OCI-LY1 (cell line): ENCODE results near the gene TPCN1.

Source experiments
- EZH2 ChIP-seq: fragments of 200-600 bp; sonication (generic), shearing (Covaris generic); IDR thresholded peaks from 2 replicates; pipeline ENCODE4 v1.8.0; 2017; ENCODE audit warnings: borderline replicate concordance, mixed run types, mild to moderate bottlenecking, antibody characterized with exemption, low read length, moderate library complexity, mixed read lengths
- TF ChIP-seq, protein P1 (sequence below): fragments of 200-600 bp; sonication (generic), shearing (Covaris generic); IDR thresholded peaks from 2 replicates; pipeline ENCODE4 v1.5.1; 2017; ENCODE audit warnings: mild to moderate bottlenecking, antibody characterized with exemption, low read length, moderate library complexity, mixed read lengths

DNA sequence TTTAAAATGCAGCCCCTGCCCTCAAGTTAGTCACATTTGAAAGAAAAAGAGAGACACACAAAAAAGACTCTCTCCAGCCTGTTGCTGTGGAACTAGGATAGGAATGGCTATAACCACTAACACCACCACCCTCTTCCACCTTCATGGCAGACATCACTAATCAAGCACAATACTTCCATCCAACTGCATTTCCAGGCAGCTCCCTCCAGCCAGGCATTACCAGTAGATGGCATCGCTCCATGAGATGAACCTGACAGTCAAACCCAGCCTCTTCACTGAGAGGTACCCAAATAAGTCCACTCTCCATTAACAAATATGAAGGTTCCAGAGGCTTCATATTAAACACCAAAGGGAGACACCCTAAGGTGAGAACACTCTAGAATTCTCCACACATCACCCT is 89.2 kb downstream of the TPCN1 start:
- TF ChIP-seq, protein P1, sequence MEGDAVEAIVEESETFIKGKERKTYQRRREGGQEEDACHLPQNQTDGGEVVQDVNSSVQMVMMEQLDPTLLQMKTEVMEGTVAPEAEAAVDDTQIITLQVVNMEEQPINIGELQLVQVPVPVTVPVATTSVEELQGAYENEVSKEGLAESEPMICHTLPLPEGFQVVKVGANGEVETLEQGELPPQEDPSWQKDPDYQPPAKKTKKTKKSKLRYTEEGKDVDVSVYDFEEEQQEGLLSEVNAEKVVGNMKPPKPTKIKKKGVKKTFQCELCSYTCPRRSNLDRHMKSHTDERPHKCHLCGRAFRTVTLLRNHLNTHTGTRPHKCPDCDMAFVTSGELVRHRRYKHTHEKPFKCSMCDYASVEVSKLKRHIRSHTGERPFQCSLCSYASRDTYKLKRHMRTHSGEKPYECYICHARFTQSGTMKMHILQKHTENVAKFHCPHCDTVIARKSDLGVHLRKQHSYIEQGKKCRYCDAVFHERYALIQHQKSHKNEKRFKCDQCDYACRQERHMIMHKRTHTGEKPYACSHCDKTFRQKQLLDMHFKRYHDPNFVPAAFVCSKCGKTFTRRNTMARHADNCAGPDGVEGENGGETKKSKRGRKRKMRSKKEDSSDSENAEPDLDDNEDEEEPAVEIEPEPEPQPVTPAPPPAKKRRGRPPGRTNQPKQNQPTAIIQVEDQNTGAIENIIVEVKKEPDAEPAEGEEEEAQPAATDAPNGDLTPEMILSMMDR = peak; percentile 33; the same call in 1 of the 2 replicates
- TF ChIP-seq EZH2 = no peak
